ENCODE data around the gene ITGB5.
"Not testable (repeated sequence)": the region's sequence is repeated elsewhere in the genome, so short reads cannot be mapped to it uniquely, and the experiment has no call there.

Gene ITGB5

DNA sequence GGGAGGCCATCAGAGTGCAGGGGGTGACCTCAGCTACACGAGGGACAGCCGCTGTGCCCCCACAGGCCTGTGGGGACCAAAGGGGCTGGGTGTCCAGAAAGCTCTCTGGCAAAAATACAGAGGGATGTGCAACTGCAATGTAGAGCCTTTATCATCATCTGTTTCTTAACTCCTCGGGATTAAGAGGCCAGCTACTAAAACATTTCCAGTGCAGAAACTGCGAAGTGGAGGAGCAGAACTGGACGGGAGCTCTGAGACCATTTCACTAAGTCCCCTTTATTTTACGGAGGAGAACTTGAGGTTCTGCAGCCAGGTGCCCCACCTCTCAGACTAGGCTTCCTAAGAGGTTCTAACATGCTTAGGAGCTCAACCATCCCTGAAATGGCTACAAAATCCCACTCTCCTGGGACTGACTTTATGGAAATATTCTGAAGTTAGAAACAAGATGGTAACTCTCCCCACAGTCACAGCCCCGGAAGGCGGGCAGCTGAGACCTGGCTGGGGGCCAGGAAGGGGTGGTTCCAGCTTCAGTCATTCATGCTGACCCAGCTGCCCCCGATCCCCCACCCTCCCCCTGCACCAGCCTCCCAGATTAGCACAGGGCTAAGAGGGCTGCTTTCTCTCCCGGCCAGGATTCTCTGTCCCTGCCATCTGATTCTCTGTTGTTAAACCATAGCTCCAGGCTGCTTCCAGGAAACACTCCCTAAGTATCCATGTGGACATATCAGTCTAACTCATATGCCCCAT lies 116.7 kb downstream of the ITGB5 start:
- no peak for DNase-seq (ENCODE audit: low spot score)

DNA sequence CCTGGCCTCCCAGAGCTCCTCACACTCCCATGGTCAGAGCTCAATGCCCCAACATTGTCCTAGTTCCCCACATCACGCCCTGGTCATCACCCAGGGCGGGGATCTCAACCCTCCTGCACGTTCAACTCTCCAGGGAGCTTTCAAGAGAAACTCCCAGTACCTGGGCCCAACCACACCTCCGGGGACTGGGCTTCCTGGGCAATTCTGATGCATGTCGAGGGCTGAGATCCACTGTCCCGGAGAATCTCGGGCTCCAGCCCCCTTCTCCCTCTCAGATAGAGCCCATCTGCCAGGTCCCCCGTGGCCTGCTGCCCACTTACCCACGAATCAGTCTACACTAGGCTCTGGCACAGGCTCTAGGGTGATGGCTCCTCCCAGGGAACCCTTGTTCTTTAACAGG lies 117.7 kb downstream of the ITGB5 start:
- DNase-seq (ENCODE audit: low spot score) = no peak

DNA sequence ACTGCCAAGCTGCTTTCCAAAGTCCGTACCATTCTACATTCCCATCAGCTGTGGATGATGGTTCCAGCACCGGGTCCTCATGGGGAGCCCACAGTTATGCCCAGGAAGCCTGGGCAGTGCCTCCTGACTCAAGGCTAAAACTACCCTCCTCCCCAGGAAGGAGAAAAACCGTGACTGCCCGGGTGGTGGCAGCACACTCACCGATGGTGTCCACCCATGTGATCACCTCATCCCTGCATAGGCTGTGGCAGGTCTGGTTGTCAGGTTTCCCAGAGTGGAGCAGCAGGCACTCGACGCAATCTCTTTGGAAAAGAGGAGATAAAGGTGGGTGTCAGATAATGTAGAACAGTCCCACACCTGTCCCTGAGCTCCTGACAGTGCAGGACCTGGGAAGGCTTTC lies 118.4 kb downstream of the ITGB5 start:
- no peak for DNase-seq (ENCODE audit: low spot score)

DNA sequence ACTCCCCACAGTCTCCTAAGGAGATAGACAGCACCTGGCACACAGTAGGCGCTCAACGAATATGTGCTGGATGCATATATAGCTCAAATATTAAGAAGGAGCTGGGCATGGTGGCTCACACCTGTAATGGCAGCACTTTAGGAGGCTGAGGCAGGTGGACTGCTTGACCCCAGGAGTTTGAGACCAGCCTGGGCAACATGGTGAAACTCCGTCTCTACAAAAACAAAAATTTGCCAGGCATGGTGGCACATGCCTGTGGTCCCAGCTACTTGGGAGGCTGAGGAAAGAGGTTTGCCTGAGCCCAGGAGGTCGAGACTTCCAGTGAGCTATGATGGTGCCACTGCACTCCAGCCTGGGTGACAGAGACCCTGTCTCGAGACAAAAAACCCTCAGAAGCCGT lies 119.5 kb downstream of the ITGB5 start:
- DNase-seq (ENCODE audit: low spot score) = no peak

DNA sequence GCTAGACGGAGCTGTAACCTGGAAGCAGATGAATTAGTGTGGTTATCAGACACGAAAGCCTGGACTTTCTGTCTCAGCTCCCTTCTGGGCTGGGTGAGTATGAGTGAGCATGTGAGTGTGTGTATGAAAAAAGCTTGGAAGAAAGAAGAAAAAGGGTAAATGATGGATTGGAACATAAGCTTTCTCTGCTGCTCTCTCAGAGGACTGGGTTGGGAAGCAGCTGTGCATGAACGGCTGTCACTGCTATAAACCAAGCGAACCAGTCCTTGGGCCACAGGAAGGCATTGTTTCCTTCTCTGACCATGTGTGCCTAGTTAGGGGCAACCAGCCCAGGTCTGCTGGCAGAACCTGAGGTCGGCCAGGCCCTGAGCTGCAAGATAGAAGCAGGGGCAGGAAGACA lies 119.9 kb downstream of the ITGB5 start:
- DNase-seq (ENCODE audit: low spot score) = no peak

DNA sequence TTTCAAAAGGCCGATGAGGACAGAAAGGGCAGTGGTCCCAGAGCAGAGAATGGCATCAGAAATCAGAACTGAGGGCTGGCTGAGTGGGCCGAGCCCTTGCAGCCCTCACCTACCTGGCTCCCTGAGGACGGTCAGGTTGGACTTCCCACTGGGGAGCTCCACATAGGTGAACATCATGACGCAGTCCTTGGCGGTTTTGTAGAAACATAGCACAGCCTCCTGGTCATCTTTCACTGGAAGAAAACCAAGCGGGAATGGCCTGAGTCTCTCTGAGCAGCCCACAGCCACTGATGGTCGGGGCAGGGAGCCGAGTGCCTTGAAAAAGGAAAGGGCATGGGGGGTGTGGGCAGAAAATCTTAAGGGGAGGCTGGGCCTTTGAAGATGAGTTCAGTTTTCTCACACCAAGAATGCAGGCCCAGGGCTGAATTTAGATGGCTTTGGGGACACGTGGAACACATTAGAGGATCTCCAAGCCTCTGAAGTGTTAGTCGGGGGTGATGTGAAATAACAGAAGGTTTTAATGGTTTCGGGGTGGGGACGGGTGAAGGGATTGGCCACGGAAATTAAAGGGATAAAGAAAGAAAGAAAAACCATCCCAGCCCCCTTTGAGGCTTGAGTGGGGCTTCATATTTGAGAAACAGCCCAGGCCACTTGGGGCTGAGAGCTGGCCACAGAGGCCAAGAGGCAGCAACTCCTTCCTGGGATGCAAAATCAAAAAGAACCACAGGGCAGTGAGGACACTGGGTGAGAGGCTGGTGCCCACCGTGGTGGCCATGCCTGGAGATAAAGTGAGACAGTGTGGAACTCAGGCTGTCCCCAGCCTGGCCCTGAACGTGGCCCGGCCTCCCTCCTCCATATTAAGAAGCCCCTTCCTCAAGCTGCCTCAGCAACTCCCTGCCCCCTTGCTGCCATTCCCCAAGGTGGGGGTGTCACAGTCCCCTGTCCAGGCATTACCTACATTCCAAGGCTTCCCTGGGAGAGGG lies 120.8 kb downstream of the ITGB5 start:
- no peak for DNase-seq (ENCODE audit: low spot score)

DNA sequence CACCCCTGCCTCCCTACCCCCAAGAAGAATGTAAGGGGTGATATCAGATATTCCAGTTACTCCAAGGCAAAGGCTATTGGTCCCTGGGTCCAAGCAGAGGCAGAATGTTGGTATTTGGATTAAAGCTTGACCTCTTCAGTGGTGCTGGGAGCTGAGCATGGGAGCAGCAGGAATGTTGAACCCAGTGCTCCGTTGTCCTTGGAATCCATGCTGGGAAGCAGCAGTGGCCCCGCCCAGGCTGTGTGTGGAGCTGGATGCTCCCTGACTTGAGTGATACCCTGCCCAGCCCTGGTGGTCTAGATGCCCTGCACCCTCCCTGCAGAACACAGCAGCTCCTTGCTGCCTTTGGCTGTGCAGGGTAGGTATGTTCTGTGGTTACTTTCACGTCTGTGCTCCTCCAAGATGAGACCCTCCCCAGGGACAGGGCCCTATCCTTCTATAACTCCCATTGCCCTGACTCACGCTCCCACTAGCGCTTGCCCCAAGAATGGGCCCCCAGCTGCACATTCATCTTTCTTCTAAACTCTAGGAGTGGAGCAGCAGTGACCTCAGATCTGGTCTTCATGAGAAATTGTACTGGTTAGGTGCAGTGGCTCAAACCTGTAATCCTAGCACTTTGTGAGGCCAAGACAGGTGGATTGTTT lies 121.8 kb downstream of the ITGB5 start:
- DNase-seq (ENCODE audit: low spot score) = peak; percentile 25

DNA sequence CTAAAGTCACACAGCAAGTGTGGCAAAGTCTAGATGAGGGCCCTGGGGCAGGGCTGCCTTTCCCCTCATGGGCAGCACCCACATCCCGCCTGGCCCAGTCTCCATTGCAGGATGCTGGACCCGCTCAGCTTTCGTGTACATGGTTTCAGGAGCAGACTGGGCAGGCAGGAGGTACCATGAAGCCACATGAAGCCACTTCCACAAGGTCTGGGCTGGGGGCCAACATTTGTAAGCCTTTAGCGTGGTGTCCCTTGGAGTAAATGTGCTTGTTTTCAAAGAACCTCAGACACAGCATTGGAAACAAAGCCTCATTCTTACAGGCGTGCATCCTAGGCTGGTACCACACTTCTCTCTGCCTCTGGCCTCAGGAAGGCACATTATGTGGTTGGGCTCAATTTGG lies 122.4 kb downstream of the ITGB5 start:
- DNase-seq (ENCODE audit: low spot score) = peak; percentile 70

DNA sequence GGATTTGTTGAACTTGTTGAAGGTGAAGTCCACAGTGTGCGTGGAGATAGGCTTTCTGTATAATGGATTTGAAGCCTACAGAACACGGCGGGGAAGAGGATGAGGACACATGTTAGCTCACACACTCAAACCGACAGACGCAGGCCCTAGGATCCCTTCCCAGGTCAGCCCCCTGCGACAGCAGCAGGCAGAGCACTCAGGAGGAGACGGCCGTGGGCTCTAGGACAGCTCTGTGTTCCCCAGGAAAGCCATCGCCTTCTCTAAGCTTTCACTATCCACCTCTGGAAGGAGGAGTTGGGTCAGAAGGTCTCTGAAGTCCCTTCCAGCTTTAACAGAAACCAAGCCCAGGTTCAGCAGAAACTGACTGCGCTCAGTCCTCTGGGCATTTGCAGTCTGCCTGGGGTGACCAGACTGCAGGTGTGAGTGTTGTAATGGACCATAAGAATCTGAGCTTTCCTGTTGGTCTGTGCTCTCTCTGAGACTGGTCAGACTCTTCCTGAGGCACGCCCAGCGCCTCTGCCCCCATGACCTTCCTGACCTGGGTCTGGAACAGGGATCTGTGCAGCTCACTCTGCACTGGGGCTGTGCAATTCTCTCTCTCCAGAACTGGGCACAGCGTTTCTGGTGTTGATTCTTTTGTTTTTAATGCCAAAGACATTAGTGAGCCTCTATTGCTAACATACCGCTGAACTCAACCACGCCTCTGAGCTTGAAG lies 123.4 kb downstream of the ITGB5 start:
- DNase-seq (ENCODE audit: low spot score) = no peak

DNA sequence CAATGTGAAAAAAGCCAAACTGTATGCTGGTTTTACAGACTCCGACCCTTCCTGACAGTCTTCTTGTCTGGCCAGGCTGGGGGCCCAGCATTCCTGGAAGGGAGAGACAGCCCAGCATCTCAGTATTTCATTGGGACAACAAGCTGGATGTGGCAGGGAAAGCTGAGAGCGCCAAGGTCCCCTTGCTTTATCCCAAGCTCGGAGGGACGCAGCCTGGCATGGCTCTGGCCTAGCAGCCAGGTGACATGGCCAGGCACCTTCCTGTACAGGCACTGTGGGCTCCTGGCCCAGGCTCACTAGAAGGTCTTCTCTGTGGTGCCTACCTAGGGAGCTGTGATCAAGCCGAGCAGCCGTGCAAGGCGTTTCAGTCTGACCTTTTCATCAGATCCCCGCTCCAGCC lies 124.0 kb downstream of the ITGB5 start:
- DNase-seq (ENCODE audit: low spot score) = no peak

DNA sequence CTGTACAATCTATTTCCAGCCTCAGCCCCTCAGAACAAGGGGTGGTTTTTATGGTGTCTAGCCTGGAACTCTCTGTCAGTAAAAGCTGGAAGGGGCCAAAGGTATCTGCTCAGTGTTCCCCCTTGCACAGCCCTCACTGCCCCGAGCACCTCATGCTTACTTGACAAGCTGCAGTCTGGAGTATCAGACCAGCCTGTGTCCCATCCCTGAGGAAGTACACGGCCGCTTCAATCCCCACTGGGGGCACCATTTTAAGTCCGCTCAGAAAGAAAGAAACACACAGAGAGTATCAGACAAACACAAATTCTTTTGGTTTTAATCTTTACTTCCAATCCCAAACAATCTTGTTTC lies 124.5 kb downstream of the ITGB5 start:
- no peak for DNase-seq (ENCODE audit: low spot score)

DNA sequence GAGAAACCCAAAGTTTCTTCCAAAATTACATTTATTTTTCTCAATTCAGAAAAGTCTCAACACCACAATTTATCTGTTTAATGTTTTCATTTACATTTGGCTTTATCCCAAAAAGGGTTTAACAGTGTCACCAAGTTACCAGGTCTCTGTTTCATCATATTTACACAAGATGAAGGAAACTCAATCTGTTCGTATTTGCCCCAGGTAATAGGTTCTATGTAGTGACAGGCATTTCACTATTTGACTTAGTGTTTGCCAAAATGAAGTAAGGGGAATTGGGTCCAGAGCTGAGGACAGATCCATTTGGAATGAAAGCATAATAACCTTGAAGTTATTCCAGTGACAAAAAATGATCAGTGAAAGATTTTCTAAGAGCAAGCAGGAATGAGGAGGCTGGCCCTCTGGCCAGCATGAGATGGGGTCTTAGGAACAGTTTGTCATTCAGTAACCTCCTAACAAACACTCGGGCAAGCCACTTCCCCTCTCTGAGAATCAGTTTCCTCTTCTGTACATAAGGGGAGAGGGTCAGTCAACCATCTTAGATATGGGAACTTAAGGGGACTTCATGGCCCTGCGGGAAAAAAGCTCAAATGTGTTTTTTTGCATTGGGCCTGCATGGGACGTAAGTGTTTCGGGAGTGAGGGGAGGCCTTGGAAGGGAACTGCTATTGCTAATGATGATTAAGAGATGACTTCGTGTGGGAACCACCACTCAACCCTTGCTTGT lies 125.1 kb downstream of the ITGB5 start:
- DNase-seq (ENCODE audit: low spot score) = no peak

DNA sequence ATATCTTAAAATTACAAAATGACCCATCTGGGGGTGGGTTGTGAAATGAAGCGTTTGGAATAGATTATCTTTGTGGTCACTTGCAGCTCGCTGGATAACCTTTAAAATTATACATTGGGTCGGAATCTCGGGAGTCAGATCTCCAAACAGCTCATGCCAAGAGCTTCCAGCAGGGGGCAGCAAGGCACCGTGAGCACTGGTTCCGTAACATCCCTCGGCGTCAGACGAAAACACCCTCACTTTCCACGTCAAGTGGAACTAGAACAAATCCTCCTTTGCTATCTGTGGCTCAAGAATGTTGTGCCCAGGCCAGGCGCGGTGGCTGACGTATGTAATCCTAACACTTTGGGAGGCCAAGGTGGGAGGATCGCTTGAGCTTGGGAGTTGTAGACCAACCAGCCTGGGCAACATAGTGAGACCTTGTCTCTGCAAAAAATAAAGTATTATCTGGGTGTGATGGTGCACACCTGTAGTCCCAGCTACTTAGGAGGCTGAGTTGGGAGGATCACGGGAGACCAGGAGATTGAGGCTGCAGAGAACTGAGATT lies 125.8 kb downstream of the ITGB5 start:
- DNase-seq (ENCODE audit: low spot score) = peak; percentile 72

DNA sequence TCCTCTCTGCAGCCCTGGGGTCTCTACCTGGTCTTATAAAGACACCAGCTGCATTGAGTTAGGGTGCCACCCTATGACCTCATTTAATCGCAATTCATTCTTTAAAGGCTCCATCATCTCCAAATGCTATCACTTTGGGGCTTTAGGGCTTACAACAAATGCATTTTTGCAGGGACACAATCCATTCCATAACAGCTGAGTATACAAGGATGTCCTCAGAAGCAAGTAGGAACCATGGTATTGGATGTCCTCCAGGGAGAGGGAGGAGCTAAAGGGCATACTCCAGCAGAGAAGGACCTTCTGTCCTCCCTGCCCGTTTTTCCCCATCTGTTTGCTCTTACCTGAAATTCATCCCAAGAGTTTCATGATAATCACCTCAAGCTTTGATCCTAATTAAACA lies 126.6 kb downstream of the ITGB5 start:
- no peak for DNase-seq (ENCODE audit: low spot score)

DNA sequence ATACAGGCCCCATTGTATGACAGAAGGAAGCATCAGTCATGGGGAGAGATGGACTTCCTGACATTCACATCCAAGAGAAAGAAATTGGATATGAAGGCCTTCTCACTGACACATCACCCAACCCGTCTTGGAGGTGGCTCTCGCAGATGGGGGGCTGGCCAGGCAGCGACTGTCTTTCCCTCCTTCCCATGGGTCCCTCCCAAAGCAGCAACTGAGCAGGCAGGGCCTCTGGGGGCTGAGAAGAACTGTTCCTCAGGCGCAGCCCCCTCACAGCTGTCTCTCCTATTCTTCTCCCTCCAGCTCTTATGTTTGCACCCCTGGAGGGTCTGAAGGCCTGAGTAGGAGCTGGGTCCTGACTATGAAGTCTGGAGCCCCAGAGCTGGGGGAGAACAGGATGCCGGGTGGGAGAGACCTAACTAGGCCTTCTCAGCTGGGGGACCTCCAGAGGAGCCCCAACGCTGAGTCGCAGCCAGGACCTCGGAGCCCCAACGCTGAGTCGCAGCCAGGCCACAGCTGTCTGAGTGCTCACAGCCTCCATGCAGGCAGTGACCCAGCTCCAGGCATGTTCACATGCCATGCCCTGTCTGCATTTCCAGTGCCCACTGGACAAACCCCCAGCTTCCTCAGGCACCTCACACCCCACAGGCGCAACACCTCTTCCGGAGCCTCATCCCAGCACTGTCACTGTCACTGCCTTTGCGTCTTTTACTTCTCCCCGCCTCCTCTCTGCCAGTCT lies 127.3 kb downstream of the ITGB5 start:
- DNase-seq (ENCODE audit: low spot score) = no peak

DNA sequence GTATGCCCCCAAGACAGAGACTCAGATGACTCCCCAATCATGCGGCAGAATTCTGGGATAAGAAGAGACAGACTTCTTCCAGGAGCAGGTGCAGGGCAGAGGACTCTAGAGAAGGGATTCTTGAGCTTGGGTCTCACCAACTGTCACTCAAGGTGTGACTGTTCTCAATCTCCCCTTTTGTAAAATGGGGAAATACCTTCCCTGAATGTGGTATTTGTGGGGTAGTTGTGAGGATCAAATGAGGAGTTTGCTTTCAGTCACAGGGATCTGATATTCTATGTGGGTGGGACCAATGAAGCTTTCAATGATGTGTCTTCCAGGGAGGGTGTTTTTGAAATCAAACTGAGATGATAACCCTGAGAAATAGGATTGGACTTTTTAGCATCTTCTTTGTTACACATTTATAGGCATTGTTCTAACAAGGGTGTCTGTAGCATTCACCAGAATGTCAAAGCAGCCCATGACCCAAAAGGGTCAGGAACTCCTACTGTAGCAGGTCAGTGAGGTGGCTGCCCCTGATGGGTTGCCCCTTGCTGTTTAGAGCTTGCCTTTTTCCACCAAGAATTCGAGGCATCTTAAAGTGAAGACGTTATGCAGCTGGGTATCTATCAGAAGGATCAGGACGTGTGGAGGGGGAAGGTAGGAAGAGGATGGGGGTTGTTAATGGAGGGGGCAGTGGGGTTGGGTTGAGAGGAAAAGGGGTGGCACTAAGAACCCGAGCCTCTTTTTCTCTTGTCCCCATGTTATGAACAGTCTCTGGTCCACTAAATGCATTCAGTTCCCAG lies 128.1 kb downstream of the ITGB5 start:
- no peak for DNase-seq (ENCODE audit: low spot score)

DNA sequence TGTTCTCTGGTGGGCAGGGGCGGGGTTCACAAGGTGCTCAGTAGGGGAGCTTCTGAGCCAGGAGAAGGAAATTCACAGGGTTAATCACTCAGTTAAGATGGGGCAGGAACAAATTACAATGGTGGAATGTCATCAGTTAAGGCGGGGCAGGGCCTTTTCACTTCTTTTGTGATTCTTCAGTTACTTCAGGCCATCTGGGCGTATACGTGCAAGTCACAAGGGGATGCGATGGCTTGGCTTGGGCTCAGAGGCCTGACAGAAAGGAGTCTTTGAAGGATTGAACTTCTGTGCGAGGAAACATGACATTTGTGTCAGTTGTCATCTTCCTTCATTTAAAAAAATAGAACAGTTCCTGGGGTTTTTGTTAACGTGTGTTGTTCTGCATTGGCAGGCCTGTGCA lies 129.2 kb downstream of the ITGB5 start:
- not testable (repeated sequence) for DNase-seq (ENCODE audit: low spot score)

DNA sequence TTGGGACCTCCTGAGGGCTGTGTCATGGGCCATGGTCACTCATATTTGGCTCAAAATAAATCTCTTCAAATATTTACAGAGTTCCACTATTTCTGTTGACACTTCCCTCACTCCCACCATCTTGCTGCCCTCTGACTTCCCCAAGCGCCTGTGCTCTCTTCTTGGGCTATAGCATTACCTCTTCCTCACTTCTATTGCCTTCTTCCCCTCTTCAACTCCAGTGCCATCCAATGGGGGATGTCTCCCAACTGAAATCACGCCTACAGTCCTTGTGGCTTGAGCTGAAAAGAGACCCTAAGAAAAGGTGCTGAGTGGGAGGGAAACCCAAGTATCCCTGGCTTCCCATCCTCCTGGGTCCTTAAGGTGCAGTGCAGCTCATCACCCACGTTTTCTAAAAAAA lies 135.1 kb downstream of the ITGB5 start:
- DNase-seq (ENCODE audit: low spot score) = no peak

DNA sequence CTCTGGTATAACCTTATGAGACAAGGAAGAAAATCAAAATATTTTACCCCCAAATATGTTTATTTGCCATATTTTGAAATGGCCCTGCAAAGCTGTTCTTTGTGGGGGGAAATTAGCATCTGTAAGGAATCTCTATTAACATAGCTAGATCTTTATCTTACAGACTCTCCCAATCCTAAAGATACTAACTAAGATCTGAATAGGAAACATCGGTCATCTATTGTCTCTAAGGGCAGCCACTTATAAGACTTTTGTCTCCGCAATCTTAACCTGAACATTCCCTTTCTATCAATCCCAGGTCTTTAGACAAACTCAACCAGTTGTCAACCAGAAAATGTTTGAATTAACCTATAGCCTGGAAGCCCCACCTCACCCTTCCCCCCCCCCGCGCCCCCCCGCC lies 135.7 kb downstream of the ITGB5 start:
- no peak for DNase-seq (ENCODE audit: low spot score)

DNA sequence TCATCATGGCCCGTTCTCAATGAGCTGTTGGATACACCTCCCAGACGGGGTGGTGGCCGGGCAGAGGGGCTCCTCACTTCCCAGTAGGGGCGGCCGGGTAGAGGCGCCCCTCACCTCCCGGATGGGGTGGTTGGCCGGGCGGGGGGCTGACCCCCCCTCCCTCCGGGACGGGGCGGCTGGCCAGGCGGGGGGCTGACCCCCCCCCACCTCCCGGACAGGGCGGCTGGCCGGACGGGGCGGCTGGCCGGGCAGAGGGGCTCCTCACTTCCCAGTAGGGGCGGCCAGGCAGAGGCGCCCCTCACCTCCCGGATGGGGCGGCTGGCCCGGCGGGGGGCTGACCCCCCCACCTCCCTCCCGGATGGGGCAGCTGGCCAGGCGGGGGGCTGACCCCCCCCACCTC lies 137.3 kb downstream of the ITGB5 start:
- DNase-seq (ENCODE audit: low spot score) = not testable (repeated sequence)

Measured in SW480 (cell line).